Breast epithelium (tissue), 4 donors: ENCODE results near the gene PRDM16. TPM values are rescaled to one million over a fixed set of nuclear protein-coding genes. Genes with fewer than 3 reads are reported as not detected.

ENCODE experiments used
- DNase-seq, 2 donors: peaks; one replicate each; pipeline ENCODE4 v3.0.0-alpha.2; 2019; ENCODE audit warnings: low spot score in 2 of 2
- H3K27ac ChIP-seq, 2 donors: fragments of 200-600 bp; sonication (generic) in 1 of 2; one replicate each; pipeline ENCODE4 v1.5.1; 2016 to 2019; ENCODE audit warnings: mild to moderate bottlenecking in 1 of 2
- H3K27me3 ChIP-seq, 2 donors: fragments of 200-600 bp; sonication (generic) in 1 of 2; one replicate each; pipeline versions ENCODE4 v1.5.1 to v1.6.0; 2017 to 2019; ENCODE audit warnings: control low read depth in 1 of 2, mild to moderate bottlenecking in 1 of 2
- H3K36me3 ChIP-seq: fragments of 200-600 bp; one replicate; pipeline ENCODE4 v1.5.1; 2019
- H3K4me1 ChIP-seq, 2 donors: fragments of 200-600 bp; sonication (generic); one replicate each; pipeline ENCODE4 v1.5.1; 2016 to 2019; ENCODE audit warnings: control low read depth in 1 of 2
- H3K4me3 ChIP-seq, 3 donors: fragments of 200-600 bp; sonication (generic); 1 replicate in 2 of 3; 2 replicates in 1 of 3; pipeline ENCODE4 v1.5.1; 2016 to 2019; ENCODE audit warnings: mild to moderate bottlenecking in 3 of 3, moderate library complexity in 2 of 3
- H3K9me3 ChIP-seq, 2 donors: fragments of 200-600 bp; sonication (generic) in 1 of 2; one replicate each; pipeline ENCODE4 v1.5.1; 2016 to 2019; ENCODE audit warnings: control low read depth in 1 of 2
- POLR2A ChIP-seq: fragments of 450-650 bp; IDR thresholded peaks from one replicate; pipeline ENCODE4 v1.6.1; 2016; ENCODE audit warnings: antibody characterized with exemption, mild to moderate bottlenecking, moderate library complexity
- POLR2AphosphoS5 ChIP-seq, 3 donors: sonication (generic); formaldehyde crosslinking; IDR thresholded peaks; one replicate each; pipeline ENCODE4 v1.6.1; 2017; ENCODE audit warnings: antibody characterized with exemption in 3 of 3
- intact Hi-C: fragments of 100-400 bp; cut with DNase I; formaldehyde crosslinking; loops from one replicate; pipeline ENCODE4 v1.15.1; 2023; ENCODE audit warnings: low total_unique reads
- total RNA-seq, 3 donors: library from RNA; depleted of rRNA; stranded (reverse); fragments of >200 nt; gene quantifications; one replicate each; pipeline ENCODE4 v1.1.0, GENCODE V29; 2016
- TF ChIP-seq, protein P1 (sequence below), 3 donors: fragments of 450-650 bp; IDR thresholded peaks; one replicate each; pipeline ENCODE4 v1.5.1; 2016 to 2017; ENCODE audit warnings: antibody characterized with exemption in 3 of 3, mild to moderate bottlenecking in 3 of 3, moderate library complexity in 3 of 3

PRDM16 gene
- total RNA-seq, 3 donors from 2014 or later, result 0.48 to 3.8 (median 3.6) TPM

DNA sequence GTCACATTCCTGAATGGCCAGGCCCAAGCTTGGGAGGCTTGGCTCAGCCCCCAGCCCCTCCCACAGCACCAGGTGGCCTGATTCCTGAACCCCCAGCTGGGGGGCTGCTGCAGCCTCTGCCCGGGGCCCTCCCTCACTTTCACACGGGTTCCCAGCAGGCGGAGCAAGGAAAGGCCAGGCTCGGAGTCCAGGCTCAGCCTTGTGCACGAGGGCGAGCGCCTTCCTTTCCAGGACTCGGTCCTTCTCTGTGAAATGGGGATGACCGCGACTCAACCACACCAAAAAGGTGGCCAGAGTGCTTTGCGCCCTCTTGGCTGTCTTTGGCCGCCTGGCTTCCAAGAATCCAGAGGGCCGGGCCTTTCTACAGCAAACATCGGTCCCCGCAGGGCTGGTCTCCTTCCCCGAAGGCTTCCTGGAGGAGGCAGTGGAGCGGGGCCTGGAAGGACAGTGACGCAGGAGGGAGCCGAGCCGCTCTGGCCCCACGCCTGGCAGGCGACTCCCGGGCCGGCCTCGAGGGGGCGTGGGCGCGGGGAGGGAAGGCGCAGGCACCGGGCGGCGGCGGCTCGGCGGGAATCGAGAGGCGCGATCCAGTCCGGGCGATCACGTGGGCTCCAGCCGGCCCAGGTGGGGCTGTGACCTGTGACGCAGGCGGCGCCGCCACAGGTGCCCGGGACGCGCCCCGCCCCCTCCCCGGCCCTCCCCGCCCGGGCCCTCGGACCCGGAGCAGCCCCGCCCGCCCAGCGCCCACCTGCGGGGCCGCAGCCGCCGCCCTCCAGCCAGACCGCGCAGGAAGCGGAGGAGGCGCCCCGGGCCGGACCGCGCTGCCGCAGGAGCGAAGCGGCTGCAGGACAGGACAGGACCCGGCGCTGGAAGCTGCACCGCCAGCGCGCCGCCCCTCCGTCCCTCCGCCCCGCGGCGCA, 385.1 kb downstream of the PRDM16 start, which contains the start of gene ARHGEF16:
Gene ARHGEF16 (plus strand): TSS at position 775 of the 920 bp plus-strand sequence. CDS start 8,420 bp downstream, outside the sequence.
- intact Hi-C loops, result no loop called here
- no peaks in the 10 kb centered on the region for H3K36me3 ChIP-seq
- peak; percentile 71 to 79 for DNase-seq
- TF ChIP-seq POLR2AphosphoS5 (IDR thresholded peaks at IDR 0.05), result no peak
- TF ChIP-seq, protein P1, sequence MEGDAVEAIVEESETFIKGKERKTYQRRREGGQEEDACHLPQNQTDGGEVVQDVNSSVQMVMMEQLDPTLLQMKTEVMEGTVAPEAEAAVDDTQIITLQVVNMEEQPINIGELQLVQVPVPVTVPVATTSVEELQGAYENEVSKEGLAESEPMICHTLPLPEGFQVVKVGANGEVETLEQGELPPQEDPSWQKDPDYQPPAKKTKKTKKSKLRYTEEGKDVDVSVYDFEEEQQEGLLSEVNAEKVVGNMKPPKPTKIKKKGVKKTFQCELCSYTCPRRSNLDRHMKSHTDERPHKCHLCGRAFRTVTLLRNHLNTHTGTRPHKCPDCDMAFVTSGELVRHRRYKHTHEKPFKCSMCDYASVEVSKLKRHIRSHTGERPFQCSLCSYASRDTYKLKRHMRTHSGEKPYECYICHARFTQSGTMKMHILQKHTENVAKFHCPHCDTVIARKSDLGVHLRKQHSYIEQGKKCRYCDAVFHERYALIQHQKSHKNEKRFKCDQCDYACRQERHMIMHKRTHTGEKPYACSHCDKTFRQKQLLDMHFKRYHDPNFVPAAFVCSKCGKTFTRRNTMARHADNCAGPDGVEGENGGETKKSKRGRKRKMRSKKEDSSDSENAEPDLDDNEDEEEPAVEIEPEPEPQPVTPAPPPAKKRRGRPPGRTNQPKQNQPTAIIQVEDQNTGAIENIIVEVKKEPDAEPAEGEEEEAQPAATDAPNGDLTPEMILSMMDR (IDR thresholded peaks at IDR 0.05), result peak in 1 of 3 donors; percentile 33
- TF ChIP-seq POLR2A, result no peak
- no peaks in the 10 kb centered on the region for H3K4me1 ChIP-seq
- H3K27ac ChIP-seq, result peak within 1 kb of the TSS; percentile 61 to 75
- no peaks in the 10 kb centered on the region for H3K9me3 ChIP-seq
- peaks cover 0 to 19% of the 10 kb centered on the region in 2 donors for H3K27me3 ChIP-seq
- peak within 1 kb of the TSS; percentile 46 to 74 (median 70) for H3K4me3 ChIP-seq

DNA sequence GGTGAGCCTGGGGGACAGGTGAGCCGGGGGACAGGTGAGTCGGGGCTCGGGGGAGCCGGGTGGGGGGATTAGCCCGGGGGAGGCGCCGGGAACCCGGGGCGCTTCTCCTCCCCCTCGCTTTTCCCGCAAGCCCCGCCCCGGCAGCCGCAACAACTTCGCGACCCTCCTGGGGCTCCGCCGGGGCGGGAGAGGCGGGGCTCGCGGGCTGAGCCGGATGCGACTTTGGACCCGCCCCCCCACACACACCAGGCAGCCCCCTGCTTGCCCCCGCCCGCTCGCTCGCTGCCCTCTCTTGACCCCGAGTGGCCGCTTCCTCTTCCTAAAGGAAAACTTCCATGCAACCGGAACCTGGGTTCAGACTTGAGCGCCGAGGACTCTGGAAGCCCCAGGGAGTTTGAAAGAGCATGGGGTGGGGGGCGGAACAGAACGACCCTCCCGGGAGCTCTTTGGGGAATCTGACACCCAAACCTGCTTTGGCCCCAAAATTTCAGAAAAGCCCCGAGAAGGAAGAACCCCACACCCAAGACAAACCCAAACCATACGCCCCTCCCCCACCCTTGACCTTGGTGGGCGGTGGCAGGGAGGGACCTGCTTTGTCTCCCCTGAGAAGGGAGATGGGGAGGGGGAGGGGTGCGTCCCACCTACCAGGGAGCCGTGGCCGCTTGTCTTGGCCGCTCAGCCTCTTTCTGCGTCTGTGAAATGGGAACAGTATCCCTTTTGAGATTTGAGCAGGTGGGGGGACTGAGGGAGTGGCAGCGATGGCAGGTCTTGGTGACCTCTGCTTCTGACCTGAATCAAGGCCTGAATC, 386.0 kb downstream of the PRDM16 start:
- intact Hi-C loops, result no loop called here
- H3K9me3 ChIP-seq, result no peaks in the 10 kb centered on the region
- no peak for TF ChIP-seq POLR2A
- TF ChIP-seq POLR2AphosphoS5 (IDR thresholded peaks at IDR 0.05), result no peak
- TF ChIP-seq, protein P1 (IDR thresholded peaks at IDR 0.05), result no peak
- peaks cover 0 to 19% of the 10 kb centered on the region in 2 donors for H3K27me3 ChIP-seq
- no peaks in the 10 kb centered on the region for H3K36me3 ChIP-seq
- H3K27ac ChIP-seq, result peak overlapping the region; percentile 61 to 75
- H3K4me1 ChIP-seq, result peaks cover 0 to 4% of the 10 kb centered on the region in 2 donors
- H3K4me3 ChIP-seq, result peak overlapping the region; percentile 46 to 74 (median 70)
- DNase-seq, result no peak

DNA sequence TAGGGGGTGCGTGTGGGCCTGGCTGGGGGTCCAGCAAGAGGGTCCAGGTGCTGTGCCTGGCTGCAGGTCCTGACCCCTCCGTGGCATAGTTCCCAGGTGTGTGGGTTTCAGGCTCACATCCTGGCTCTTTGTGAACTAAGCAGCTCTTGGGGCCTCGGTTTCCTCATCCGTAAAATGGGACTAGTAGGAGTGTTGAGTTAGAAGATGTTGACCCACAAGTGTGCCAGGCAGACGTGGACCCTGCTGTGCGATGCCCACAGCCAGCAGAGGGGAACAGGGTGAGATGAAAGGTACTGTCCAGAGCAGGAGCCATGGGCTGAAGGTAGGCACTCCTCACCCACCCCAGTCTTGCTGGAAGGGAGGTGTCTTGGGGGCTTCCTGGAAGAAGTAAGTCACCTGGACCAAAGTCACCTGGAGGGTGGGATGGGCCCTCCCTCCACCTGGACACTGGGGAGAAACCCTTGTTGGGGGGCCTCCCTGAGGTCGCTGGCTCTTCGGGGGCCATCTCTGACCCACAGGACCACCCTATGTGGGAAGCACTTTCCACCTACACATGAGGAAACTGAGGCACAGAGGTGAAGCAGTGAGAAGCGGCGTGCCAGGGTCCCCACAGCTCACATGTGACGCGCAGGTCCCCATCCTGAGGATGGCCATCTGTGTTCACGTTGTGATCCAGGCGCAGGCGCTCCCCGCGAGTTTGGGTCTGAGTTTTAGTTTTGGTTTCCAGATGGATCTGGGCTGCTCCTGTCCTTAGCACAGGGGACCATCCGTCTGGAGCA, 386.9 kb downstream of the PRDM16 start:
- TF ChIP-seq, protein P1 (IDR thresholded peaks at IDR 0.05), result no peak
- DNase-seq, result no peak
- peaks cover 0 to 19% of the 10 kb centered on the region in 2 donors for H3K27me3 ChIP-seq
- H3K27ac ChIP-seq, result peak overlapping the region in 1 of 2 donors; percentile 61
- intact Hi-C loops, result no loop called here
- no peaks in the 10 kb centered on the region for H3K9me3 ChIP-seq
- H3K4me3 ChIP-seq, result no peak overlapping the region
- peaks cover 0 to 11% of the 10 kb centered on the region in 2 donors for H3K4me1 ChIP-seq
- no peaks in the 10 kb centered on the region for H3K36me3 ChIP-seq

DNA sequence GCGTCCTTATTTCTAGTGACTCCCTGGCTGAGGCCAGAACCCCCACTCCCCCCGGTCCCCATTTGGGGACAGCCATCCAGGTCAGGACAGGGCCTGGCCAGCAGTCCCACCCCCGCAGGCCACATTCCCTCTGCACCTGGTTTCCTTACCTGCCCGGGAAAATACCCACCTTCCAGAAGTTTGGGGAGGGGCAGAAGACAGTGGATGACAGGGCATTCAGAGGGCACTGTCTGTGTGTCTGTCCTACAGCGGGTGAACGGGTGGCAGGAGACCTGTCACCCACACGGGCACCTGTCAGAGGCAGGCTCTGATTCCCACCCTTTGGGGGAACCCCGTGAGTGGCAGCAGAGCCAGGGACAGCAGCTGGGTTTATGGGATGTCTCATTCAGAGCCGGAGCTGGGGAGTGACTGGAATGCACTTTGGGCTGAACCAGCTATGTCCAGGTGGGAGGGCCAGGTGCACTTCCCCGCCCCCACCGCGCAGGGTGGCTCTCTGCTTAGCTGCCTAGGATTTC, 387.5 kb downstream of the PRDM16 start:
- no peaks in the 10 kb centered on the region for H3K36me3 ChIP-seq
- intact Hi-C loops, result no loop called here
- TF ChIP-seq, protein P1 (IDR thresholded peaks at IDR 0.05), result no peak
- TF ChIP-seq POLR2A (no peak), POLR2AphosphoS5 (IDR thresholded peaks at IDR 0.05) (no peak)
- DNase-seq, result no peak
- peak overlapping the region in 1 of 2 donors; percentile 55 for H3K27ac ChIP-seq
- H3K4me1 ChIP-seq, result peaks cover 0 to 11% of the 10 kb centered on the region in 2 donors
- no peak overlapping the region for H3K4me3 ChIP-seq
- no peaks in the 10 kb centered on the region for H3K9me3 ChIP-seq
- peaks cover 0 to 15% of the 10 kb centered on the region in 2 donors for H3K27me3 ChIP-seq
